Effector CD4-positive, alpha-beta T cell (primary cell): Measurements from ENCODE around the gene KRT25.
"Not testable (repeated sequence)": the region's sequence is repeated elsewhere in the genome, so short reads cannot be mapped to it uniquely, and the experiment has no call there.

Experiments
- DNase-seq: peaks from one replicate; pipeline ENCODE4 v3.0.0-alpha.2; 2020

The KRT25 gene

GRCh38 chr17:40751065-40751464 is 4.1 kb downstream of the KRT25 start:
- DNase-seq: no peak

GRCh38 chr17:40750391-40750790 is 4.7 kb downstream of the KRT25 start:
- no peak for DNase-seq

DNA sequence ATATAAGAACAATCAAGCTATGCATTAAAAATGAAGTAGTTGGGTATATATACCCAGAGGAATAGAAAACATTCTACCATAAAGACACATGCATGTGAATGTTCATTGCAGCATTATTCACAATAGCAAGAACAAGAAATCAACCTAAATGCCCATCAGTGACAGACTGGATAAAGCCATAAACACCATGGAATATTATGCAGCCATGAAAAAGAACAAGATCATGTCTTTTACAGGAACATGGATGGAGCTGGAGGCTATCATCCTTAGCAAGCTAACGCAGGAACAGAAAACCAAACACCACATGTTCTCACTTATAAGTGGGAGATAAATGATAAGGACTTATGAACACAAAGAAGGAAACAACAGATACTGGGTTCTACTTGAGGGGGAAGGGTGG is 6.5 kb downstream of the KRT25 start:
- DNase-seq: not testable (repeated sequence)

DNA sequence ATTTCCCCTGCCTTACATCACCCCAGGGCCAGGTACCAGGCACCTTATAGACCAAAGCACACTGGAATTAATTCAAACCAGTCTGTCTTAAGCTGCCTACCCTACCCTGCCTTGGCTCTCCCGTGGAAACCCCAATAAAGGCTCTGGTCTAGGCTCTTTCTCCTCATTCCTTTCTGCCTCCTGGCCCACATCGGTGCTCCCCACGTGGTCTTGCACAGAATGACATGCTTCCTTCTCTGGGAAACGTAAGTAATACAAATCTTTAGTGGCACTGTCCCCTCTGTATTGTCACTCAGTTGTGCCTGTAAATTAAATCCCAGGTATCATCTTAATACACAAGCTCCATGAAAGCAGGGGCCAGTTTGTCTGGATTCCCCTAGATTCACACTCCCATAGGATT is 16.6 kb downstream of the KRT25 start:
- DNase-seq: no peak

- no peak for DNase-seq
These were observed 20.1 kb downstream of the KRT25 start for GRCh38 chr17:40735016-40735415.

DNA sequence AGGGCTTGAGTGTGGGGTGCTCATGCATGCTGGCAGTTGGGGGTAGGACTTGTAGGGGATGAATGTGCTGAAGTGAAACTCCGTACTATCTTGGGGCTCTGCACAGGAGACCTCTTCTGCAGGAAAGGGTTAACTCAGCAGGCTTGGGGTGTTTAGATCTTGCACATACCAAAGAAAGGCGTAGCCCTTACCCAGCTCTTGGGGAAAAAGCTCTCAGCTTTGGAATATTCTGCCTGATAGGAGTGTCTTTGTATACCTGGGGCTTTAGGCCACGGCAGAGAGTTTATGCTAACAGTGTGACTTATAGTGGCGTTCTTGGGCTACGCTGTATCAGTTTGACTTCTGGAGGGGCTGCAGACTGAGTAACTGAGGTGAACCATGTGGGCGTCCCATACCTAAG is 21.1 kb downstream of the KRT25 start:
- DNase-seq: no peak

GRCh38 chr17:40730970-40731369 is 24.2 kb downstream of the KRT25 start:
- DNase-seq: no peak

GRCh38 chr17:40727447-40728231 is 27.5 kb downstream of the KRT25 start:
- no peak for DNase-seq

DNA sequence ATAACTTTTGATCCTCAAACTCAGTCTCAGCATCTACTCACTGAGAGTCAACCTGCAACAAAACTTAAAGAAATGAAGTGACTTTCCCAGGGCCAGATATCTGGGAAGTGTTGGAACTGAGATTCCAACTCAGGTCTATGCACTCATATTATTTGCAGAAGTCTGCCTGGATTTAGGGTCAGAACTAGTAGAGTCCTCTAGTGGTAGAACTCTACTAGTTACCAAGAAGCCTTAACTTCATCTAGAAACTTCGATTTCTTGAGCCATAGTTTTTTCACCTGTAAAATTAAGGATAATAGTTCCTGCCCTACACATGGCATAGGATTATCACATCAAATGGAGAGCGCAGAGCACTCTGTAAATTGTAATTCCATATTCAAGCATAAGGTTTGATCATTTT is 28.2 kb downstream of the KRT25 start:
- DNase-seq: no peak

DNA sequence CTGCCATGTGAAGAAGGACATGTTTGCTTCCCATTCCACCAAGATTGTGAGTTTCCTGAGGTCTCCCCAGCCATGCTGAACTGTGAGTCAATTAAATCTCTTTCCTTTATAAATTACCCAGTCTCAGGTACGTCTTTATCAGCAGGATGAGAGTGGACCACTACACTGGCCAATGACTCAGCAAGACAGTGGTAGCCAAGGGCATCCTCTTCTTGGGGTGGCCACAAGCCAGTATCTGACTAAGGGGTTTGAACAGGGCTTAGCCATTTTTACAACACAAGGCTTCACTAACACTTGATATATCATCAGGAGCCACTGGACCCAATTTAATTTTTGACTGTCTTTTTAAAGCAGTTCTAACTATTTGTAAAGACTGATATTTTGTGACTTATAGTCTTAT is 30.5 kb downstream of the KRT25 start:
- DNase-seq: no peak

- DNase-seq: no peak
These were observed 32.9 kb downstream of the KRT25 start for GRCh38 chr17:40722241-40722640.

- DNase-seq: no peak
These were observed 34.2 kb downstream of the KRT25 start for GRCh38 chr17:40720899-40721298.

DNA sequence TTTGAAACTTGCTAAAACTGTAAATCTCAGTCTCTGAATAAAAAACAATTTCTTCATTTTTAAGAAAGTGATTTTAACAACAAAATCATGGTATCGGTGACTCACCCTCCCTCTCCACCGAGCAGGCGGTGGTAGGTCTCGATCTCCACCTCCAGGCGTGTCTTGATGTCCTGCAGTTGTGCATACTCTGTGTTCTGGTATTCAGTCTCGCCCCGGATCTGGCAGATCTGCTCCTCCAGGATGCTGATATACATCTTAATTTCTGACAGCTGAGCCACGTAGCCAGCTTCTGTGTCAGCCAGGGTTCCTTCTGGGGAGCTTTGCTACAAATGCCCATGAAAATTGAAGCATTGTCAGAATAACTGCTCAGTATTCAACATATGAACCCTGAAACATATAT is 36.2 kb downstream of the KRT25 start:
- DNase-seq: no peak

GRCh38 chr17:40717776-40718175 is 37.4 kb downstream of the KRT25 start:
- DNase-seq: no peak

- no peak for DNase-seq
These were observed 40.7 kb downstream of the KRT25 start for GRCh38 chr17:40714473-40714872.

GRCh38 chr17:40707745-40708144 is 47.4 kb downstream of the KRT25 start:
- no peak for DNase-seq

DNA sequence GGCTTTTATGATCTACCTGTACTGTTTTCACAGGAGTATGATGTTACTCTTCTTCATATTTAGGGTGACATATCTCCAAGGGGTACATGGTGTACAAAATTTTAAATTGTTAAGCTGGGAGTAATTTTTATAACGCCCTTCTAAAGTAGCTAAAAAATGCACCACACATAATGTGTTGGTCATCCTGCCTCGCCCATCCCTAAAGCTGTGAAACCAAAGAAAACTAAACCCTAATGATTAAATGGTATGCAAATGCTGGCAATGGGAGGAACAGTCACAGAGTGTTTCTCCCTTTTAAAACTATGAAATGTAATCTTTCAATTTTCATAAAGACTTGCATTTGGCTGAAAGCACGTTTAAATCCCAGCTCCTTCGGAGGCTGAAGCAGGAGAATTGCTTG is 49.5 kb downstream of the KRT25 start:
- no peak for DNase-seq

GRCh38 chr17:40703652-40704051 is 51.5 kb downstream of the KRT25 start, which contains the start of gene KRT24:
Gene KRT24 (minus strand): TSS chr17:40703752. CDS start chr17:40703693, 59 bp downstream.
- DNase-seq: no peak

GRCh38 chr17:40702271-40702670 is 52.9 kb downstream of the KRT25 start:
- DNase-seq: no peak

DNA sequence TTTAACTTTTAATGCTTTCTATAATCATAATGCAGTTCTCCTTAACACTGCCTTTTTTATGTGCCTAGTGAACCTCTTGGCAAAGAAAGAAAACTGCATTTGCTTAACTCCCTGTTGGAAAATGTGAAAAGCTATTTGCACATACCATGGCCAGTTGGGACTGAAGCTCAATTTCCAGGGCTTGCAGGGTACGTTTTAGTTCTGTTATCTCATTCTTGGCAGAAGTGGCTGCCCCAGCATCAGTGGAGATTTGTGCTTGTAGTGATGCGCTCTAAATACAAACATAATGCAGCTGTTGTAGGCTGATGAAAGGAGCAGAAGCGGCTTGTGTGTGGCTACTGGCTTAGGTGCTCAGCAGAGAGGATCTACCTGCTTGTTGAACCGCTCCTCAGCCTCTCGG is 55.3 kb downstream of the KRT25 start:
- DNase-seq: no peak

DNA sequence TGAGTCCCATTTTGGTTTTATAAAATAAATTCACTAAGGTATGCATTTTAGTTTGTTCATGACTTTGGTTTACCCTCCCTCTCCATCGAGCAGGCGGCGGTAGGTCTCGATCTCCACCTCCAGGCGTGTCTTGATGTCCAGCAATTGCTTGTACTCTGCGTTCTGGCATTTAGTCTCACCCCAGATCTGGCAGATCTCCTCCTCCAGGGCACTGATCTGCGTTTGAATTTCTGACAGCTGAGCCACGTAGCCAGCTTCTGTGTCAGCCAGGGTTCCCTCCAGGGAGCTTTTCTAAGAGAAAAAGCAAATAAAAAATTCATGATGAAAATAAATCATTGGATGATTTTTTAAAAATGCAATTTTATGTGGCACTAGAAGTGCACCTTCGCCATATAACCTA is 55.8 kb downstream of the KRT25 start:
- no peak for DNase-seq
